ENCODE measurements around the gene LRRC8B.

Gene LRRC8B

GRCh38 chr1:89547563-89548116, 23.0 kb downstream of the LRRC8B start:
- no peak for DNase-seq (ENCODE audit: extremely low read depth, low read depth)
- TF ChIP-seq CTCF (IDR thresholded peaks at IDR 0.05; ENCODE audit: low read depth, low read length, missing control alignments), result no peak
- no peak overlapping the region for H3K4me3 ChIP-seq (replicated peaks; ENCODE audit: low read depth, low read length)

- H3K4me3 ChIP-seq (replicated peaks; ENCODE audit: low read depth, low read length), result no peak overlapping the region
- no peak for TF ChIP-seq CTCF (IDR thresholded peaks at IDR 0.05; ENCODE audit: low read depth, low read length, missing control alignments)
These were observed 23.7 kb downstream of the LRRC8B start for GRCh38 chr1:89548122-89548857.

GRCh38 chr1:89550995-89551394, 26.4 kb downstream of the LRRC8B start:
- DNase-seq (ENCODE audit: extremely low read depth, low read depth), result no peak
- TF ChIP-seq CTCF (IDR thresholded peaks at IDR 0.05; ENCODE audit: low read depth, low read length, missing control alignments), result no peak
- H3K4me3 ChIP-seq (replicated peaks; ENCODE audit: low read depth, low read length), result no peak overlapping the region

More at GRCh38 chr1:89548122-89548857, 23.7 kb downstream of the LRRC8B start:
- no peak for DNase-seq (ENCODE audit: extremely low read depth, low read depth)

GRCh38 chr1:89552471-89553081, 27.9 kb downstream of the LRRC8B start:
- no peak for TF ChIP-seq CTCF (IDR thresholded peaks at IDR 0.05; ENCODE audit: low read depth, low read length, missing control alignments)
- no peak for DNase-seq (ENCODE audit: extremely low read depth, low read depth)
- H3K4me3 ChIP-seq (replicated peaks; ENCODE audit: low read depth, low read length), result no peak overlapping the region

- H3K4me3 ChIP-seq (replicated peaks; ENCODE audit: low read depth, low read length), result no peak overlapping the region
- DNase-seq (ENCODE audit: extremely low read depth, low read depth), result no peak
- TF ChIP-seq CTCF (IDR thresholded peaks at IDR 0.05; ENCODE audit: low read depth, low read length, missing control alignments), result no peak
These were observed 28.5 kb downstream of the LRRC8B start for GRCh38 chr1:89553157-89553556.

GRCh38 chr1:89555550-89555949, 30.9 kb downstream of the LRRC8B start:
- no peak for TF ChIP-seq CTCF (IDR thresholded peaks at IDR 0.05; ENCODE audit: low read depth, low read length, missing control alignments)
- DNase-seq (ENCODE audit: extremely low read depth, low read depth), result no peak
- no peak overlapping the region for H3K4me3 ChIP-seq (replicated peaks; ENCODE audit: low read depth, low read length)
